ENCODE measurements around the gene RAB3C. TPM values are rescaled to one million over a fixed set of nuclear protein-coding genes. Genes with fewer than 3 reads are reported as not detected.

RAB3C gene
- total RNA-seq, 1 donor = not detected

GRCh38 chr5:58803056-58803455, 220.2 kb downstream of the RAB3C start:
- DNase-seq (ENCODE audit: low read depth) = no peak
- TF ChIP-seq CTCF (IDR thresholded peaks at IDR 0.05; ENCODE audit: insufficient read depth, low read length) = no peak

GRCh38 chr5:58804291-58804690, 221.4 kb downstream of the RAB3C start:
- H3K4me3 ChIP-seq (ENCODE audit: low read depth, low read length) = no peak overlapping the region
- no peak for TF ChIP-seq CTCF (IDR thresholded peaks at IDR 0.05; ENCODE audit: insufficient read depth, low read length)
- DNase-seq (ENCODE audit: low read depth) = no peak

More at GRCh38 chr5:58803056-58803455, 220.2 kb downstream of the RAB3C start:
- H3K4me3 ChIP-seq (ENCODE audit: low read depth, low read length) = no peak overlapping the region

- no peak for TF ChIP-seq CTCF (IDR thresholded peaks at IDR 0.05; ENCODE audit: insufficient read depth, low read length)
- H3K4me3 ChIP-seq (ENCODE audit: low read depth, low read length) = no peak overlapping the region
- DNase-seq (ENCODE audit: low read depth) = no peak
Measured at GRCh38 chr5:58810086-58810485, 227.2 kb downstream of the RAB3C start.

GRCh38 chr5:58813855-58814254, 231.0 kb downstream of the RAB3C start:
- no peak for DNase-seq (ENCODE audit: low read depth)
- H3K4me3 ChIP-seq (ENCODE audit: low read depth, low read length) = no peak overlapping the region
- no peak for TF ChIP-seq CTCF (IDR thresholded peaks at IDR 0.05; ENCODE audit: insufficient read depth, low read length)

- no peak overlapping the region for H3K4me3 ChIP-seq (ENCODE audit: low read depth, low read length)
- TF ChIP-seq CTCF (IDR thresholded peaks at IDR 0.05; ENCODE audit: insufficient read depth, low read length) = no peak
- DNase-seq (ENCODE audit: low read depth) = no peak
Measured at GRCh38 chr5:58816181-58816731, 233.4 kb downstream of the RAB3C start.

GRCh38 chr5:58818465-58818864, 235.6 kb downstream of the RAB3C start:
- no peak for DNase-seq (ENCODE audit: low read depth)
- H3K4me3 ChIP-seq (ENCODE audit: low read depth, low read length) = no peak overlapping the region

More at GRCh38 chr5:58818465-58818864, 235.6 kb downstream of the RAB3C start:
- TF ChIP-seq CTCF (IDR thresholded peaks at IDR 0.05; ENCODE audit: insufficient read depth, low read length) = no peak
